Activated naive CD4-positive, alpha-beta T cell treated with anti-CD3 and anti-CD28 coated beads for 36 hours (primary cell): ENCODE data around the gene FOXO6. TPM values are rescaled to one million over a fixed set of nuclear protein-coding genes. Genes with fewer than 3 reads are reported as not detected.

Experiments
- CTCF ChIA-PET: fragments of 350-600 bp; sonication (Branson Sonifier 250); formaldehyde crosslinking; loops from one replicate; lab custom pipeline; 2021; ENCODE audit warnings: antibody characterized with exemption; lab: Charles Lee
- DNase-seq: peaks from one replicate; pipeline ENCODE4 v3.0.0-alpha.2; 2020
- H3K27ac Mint-ChIP-seq: one replicate; pipeline ENCODE4 v1.8.0; 2021; ENCODE audit warnings: mild to moderate bottlenecking, mixed read lengths
- H3K27me3 Mint-ChIP-seq: one replicate; pipeline ENCODE4 v1.8.0; 2021; ENCODE audit warnings: low read depth, mixed read lengths
- H3K36me3 Mint-ChIP-seq: one replicate; pipeline ENCODE4 v1.8.0; 2021; ENCODE audit warnings: low read depth, mixed read lengths
- H3K4me1 Mint-ChIP-seq: one replicate; pipeline ENCODE4 v1.8.0; 2021; ENCODE audit warnings: low read depth, mixed read lengths
- H3K4me3 Mint-ChIP-seq: one replicate; pipeline ENCODE4 v1.8.0; 2021; ENCODE audit warnings: mild to moderate bottlenecking, moderate library complexity, mixed read lengths
- H3K9me3 Mint-ChIP-seq: one replicate; pipeline ENCODE4 v1.8.0; 2021; ENCODE audit warnings: mixed read lengths
- intact Hi-C: fragments of 100-400 bp; cut with micrococcal nuclease; formaldehyde crosslinking; loops from one replicate; pipeline ENCODE4 v1.15.1; 2023
- total RNA-seq, 2 experiments: library from RNA; stranded (reverse); gene quantifications; one replicate each; pipeline ENCODE4 v1.2.3, GENCODE V29; 2021

FOXO6 gene
- total RNA-seq, 2 experiments from 2014 or later = 0.15 TPM; not detected in 1

GRCh38 chr1:41419584-41420295 lies 58.5 kb downstream of the FOXO6 start:
- H3K36me3 Mint-ChIP-seq = no peaks in the 10 kb centered on the region
- H3K27me3 Mint-ChIP-seq = peaks cover 3% of the 10 kb centered on the region
- intact Hi-C loops = loop anchor here (5.0 kb wide), 1 partner anchor 57 kb away; the partner anchor contains the start of gene FOXO6
- no peaks in the 10 kb centered on the region for H3K4me1 Mint-ChIP-seq
- no peak overlapping the region for H3K27ac Mint-ChIP-seq
- no peak for DNase-seq
- no peaks in the 10 kb centered on the region for H3K9me3 Mint-ChIP-seq
- no peak overlapping the region for H3K4me3 Mint-ChIP-seq
- CTCF ChIA-PET = interaction anchor here (0.9 to 5.5 kb wide), 6 partner anchors 13 to 153 kb away, joined by 3 to 47 read pairs (median 4); no protein-coding TSS in a partner anchor

GRCh38 chr1:41420351-41420750 lies 59.1 kb downstream of the FOXO6 start:
- Mint-ChIP-seq H3K4me3 (no peak overlapping the region), H3K27me3 (peaks cover 3% of the 10 kb centered on the region), H3K4me1 (no peaks in the 10 kb centered on the region), H3K36me3 (no peaks in the 10 kb centered on the region), H3K9me3 (no peaks in the 10 kb centered on the region), H3K27ac (no peak overlapping the region)
- DNase-seq = no peak
- CTCF ChIA-PET = interaction anchor here (1.0 to 1.5 kb wide), 4 partner anchors 53 to 153 kb away, joined by 3 to 6 read pairs (median 4); no protein-coding TSS in a partner anchor
- intact Hi-C loops = no loop called here

- peaks cover 3% of the 10 kb centered on the region for H3K27me3 Mint-ChIP-seq
- H3K27ac Mint-ChIP-seq = no peak overlapping the region
- H3K4me3 Mint-ChIP-seq = no peak overlapping the region
- intact Hi-C loops = no loop called here
- no peak for DNase-seq
- no peaks in the 10 kb centered on the region for H3K9me3 Mint-ChIP-seq
- no peaks in the 10 kb centered on the region for H3K4me1 Mint-ChIP-seq
- no peaks in the 10 kb centered on the region for H3K36me3 Mint-ChIP-seq
- CTCF ChIA-PET = interaction anchor here (0.6 to 1.5 kb wide), 4 partner anchors 54 to 138 kb away, joined by 3 to 6 read pairs (median 4); no protein-coding TSS in a partner anchor
Observed at GRCh38 chr1:41420860-41421259, 59.6 kb downstream of the FOXO6 start.

GRCh38 chr1:41422306-41422705 lies 61.1 kb downstream of the FOXO6 start:
- H3K27me3 Mint-ChIP-seq = no peaks in the 10 kb centered on the region

GRCh38 chr1:41423511-41424191 lies 62.4 kb downstream of the FOXO6 start:
- H3K27me3 Mint-ChIP-seq = no peaks in the 10 kb centered on the region
- no peaks in the 10 kb centered on the region for H3K36me3 Mint-ChIP-seq
- DNase-seq = no peak
- intact Hi-C loops = no loop called here
- H3K4me3 Mint-ChIP-seq = no peak overlapping the region
- CTCF ChIA-PET = interaction anchor here (0.7 to 2.3 kb wide), 5 partner anchors 8 to 160 kb away, joined by 3 to 10 read pairs (median 4); no protein-coding TSS in a partner anchor
- no peak overlapping the region for H3K27ac Mint-ChIP-seq
- H3K4me1 Mint-ChIP-seq = no peaks in the 10 kb centered on the region
- H3K9me3 Mint-ChIP-seq = no peaks in the 10 kb centered on the region

More at GRCh38 chr1:41422306-41422705, 61.1 kb downstream of the FOXO6 start:
- intact Hi-C loops = no loop called here
- Mint-ChIP-seq H3K36me3 (no peaks in the 10 kb centered on the region), H3K4me3 (no peak overlapping the region), H3K9me3 (no peaks in the 10 kb centered on the region), H3K27ac (no peak overlapping the region), H3K4me1 (no peaks in the 10 kb centered on the region)
- CTCF ChIA-PET = no interaction called here
- no peak for DNase-seq

GRCh38 chr1:41424581-41425118 lies 63.4 kb downstream of the FOXO6 start:
- no peak for DNase-seq
- intact Hi-C loops = no loop called here
- CTCF ChIA-PET = interaction anchor here (0.7 to 2.3 kb wide), 3 partner anchors 9 to 142 kb away, joined by 3 to 10 read pairs (median 3); no protein-coding TSS in a partner anchor

GRCh38 chr1:41425369-41425768 lies 64.1 kb downstream of the FOXO6 start:
- H3K9me3 Mint-ChIP-seq = no peaks in the 10 kb centered on the region
- DNase-seq = no peak
- H3K4me3 Mint-ChIP-seq = no peak overlapping the region
- H3K4me1 Mint-ChIP-seq = no peaks in the 10 kb centered on the region
- H3K36me3 Mint-ChIP-seq = no peaks in the 10 kb centered on the region
- CTCF ChIA-PET = no interaction called here
- H3K27me3 Mint-ChIP-seq = no peaks in the 10 kb centered on the region
- no peak overlapping the region for H3K27ac Mint-ChIP-seq
- intact Hi-C loops = no loop called here

More at GRCh38 chr1:41424581-41425118, 63.4 kb downstream of the FOXO6 start:
- Mint-ChIP-seq H3K27ac (no peak overlapping the region), H3K27me3 (no peaks in the 10 kb centered on the region), H3K4me3 (no peak overlapping the region), H3K36me3 (no peaks in the 10 kb centered on the region), H3K9me3 (no peaks in the 10 kb centered on the region), H3K4me1 (no peaks in the 10 kb centered on the region)

- DNase-seq = no peak
- Mint-ChIP-seq H3K9me3 (no peaks in the 10 kb centered on the region), H3K27me3 (peaks cover 2% of the 10 kb centered on the region), H3K36me3 (no peaks in the 10 kb centered on the region), H3K4me3 (no peak overlapping the region), H3K27ac (no peak overlapping the region), H3K4me1 (no peaks in the 10 kb centered on the region)
- intact Hi-C loops = no loop called here
- CTCF ChIA-PET = no interaction called here
Observed at GRCh38 chr1:41426201-41426890, 65.1 kb downstream of the FOXO6 start.

- Mint-ChIP-seq H3K36me3 (no peaks in the 10 kb centered on the region), H3K4me3 (no peak overlapping the region), H3K4me1 (no peaks in the 10 kb centered on the region), H3K27me3 (peaks cover 2% of the 10 kb centered on the region), H3K27ac (no peak overlapping the region), H3K9me3 (no peaks in the 10 kb centered on the region)
- CTCF ChIA-PET = no interaction called here
- no peak for DNase-seq
- intact Hi-C loops = no loop called here
Observed at GRCh38 chr1:41427122-41427913, 66.1 kb downstream of the FOXO6 start.

GRCh38 chr1:41427916-41428737 lies 66.9 kb downstream of the FOXO6 start:
- DNase-seq = no peak
- H3K4me3 Mint-ChIP-seq = no peak overlapping the region
- CTCF ChIA-PET = no interaction called here
- peaks cover 4% of the 10 kb centered on the region for H3K27me3 Mint-ChIP-seq
- no peaks in the 10 kb centered on the region for H3K4me1 Mint-ChIP-seq
- no peak overlapping the region for H3K27ac Mint-ChIP-seq
- H3K36me3 Mint-ChIP-seq = no peaks in the 10 kb centered on the region
- intact Hi-C loops = no loop called here
- no peaks in the 10 kb centered on the region for H3K9me3 Mint-ChIP-seq
